ENCODE data around the gene AMBP.

Gene AMBP

GRCh38 chr9:114072184-114073140, 5.6 kb downstream of the AMBP start:
- DNase-seq (ENCODE audit: low read depth), result no peak

GRCh38 chr9:114071197-114071795, 6.8 kb downstream of the AMBP start:
- no peak for DNase-seq (ENCODE audit: low read depth)

GRCh38 chr9:114070188-114071103, 7.7 kb downstream of the AMBP start:
- no peak for DNase-seq (ENCODE audit: low read depth)

- DNase-seq (ENCODE audit: low read depth), result no peak
Measured at GRCh38 chr9:114069476-114070187, 8.5 kb downstream of the AMBP start.

GRCh38 chr9:114065304-114065703, 12.8 kb downstream of the AMBP start:
- DNase-seq (ENCODE audit: low read depth), result no peak

GRCh38 chr9:114061830-114062474, 16.1 kb downstream of the AMBP start:
- no peak for DNase-seq (ENCODE audit: low read depth)

- no peak for DNase-seq (ENCODE audit: low read depth)
Measured at GRCh38 chr9:114061292-114061691, 16.8 kb downstream of the AMBP start.

- DNase-seq (ENCODE audit: low read depth), result no peak
Measured at GRCh38 chr9:114060711-114061110, 17.4 kb downstream of the AMBP start.

GRCh38 chr9:114060070-114060469, 18.0 kb downstream of the AMBP start:
- no peak for DNase-seq (ENCODE audit: low read depth)

- DNase-seq (ENCODE audit: low read depth), result no peak
Measured at GRCh38 chr9:114059047-114059803, 18.9 kb downstream of the AMBP start.

GRCh38 chr9:114058688-114059046, 19.4 kb downstream of the AMBP start:
- no peak for DNase-seq (ENCODE audit: low read depth)

GRCh38 chr9:114057161-114057885, 20.8 kb downstream of the AMBP start:
- no peak for DNase-seq (ENCODE audit: low read depth)

- no peak for DNase-seq (ENCODE audit: low read depth)
Measured at GRCh38 chr9:114056527-114056926, 21.6 kb downstream of the AMBP start.

GRCh38 chr9:114055894-114056293, 22.2 kb downstream of the AMBP start:
- no peak for DNase-seq (ENCODE audit: low read depth)

- no peak for DNase-seq (ENCODE audit: low read depth)
Measured at GRCh38 chr9:114055061-114055460, 23.0 kb downstream of the AMBP start.

GRCh38 chr9:114054191-114054690, 23.9 kb downstream of the AMBP start:
- DNase-seq (ENCODE audit: low read depth), result no peak

- DNase-seq (ENCODE audit: low read depth), result no peak
Measured at GRCh38 chr9:114053246-114054005, 24.7 kb downstream of the AMBP start.

- DNase-seq (ENCODE audit: low read depth), result no peak
Measured at GRCh38 chr9:114051706-114052105, 26.4 kb downstream of the AMBP start.

- no peak for DNase-seq (ENCODE audit: low read depth)
Measured at GRCh38 chr9:114051281-114051680, 26.8 kb downstream of the AMBP start.

All from stimulated activated CD8-positive, alpha-beta memory T cell treated with anti-CD3 and anti-CD28 coated beads, Interleukin-15, amount 100 ng/mL, for 1 hour (primary cell).